GM23338 (cell line): ENCODE data around the gene PSMG2. TPM values are rescaled to one million over a fixed set of nuclear protein-coding genes. Genes with fewer than 3 reads are reported as not detected.

Experiments
- CREB1 ChIP-seq: fragments of 250-450 bp; sonication (Bioruptor Pico); IDR thresholded peaks from 2 replicates; pipeline ENCODE4 v1.5.0; 2020; ENCODE audit warnings: low read depth, mild to moderate bottlenecking, moderate library complexity
- EZH2 ChIP-seq: fragments of 200-600 bp; sonication (generic); IDR thresholded peaks from one replicate; pipeline ENCODE4 v1.8.0; 2017; ENCODE audit warnings: antibody characterized with exemption, mild to moderate bottlenecking, low read depth; ENCODE audit not compliant: unreplicated experiment
- EZH2phosphoT487 ChIP-seq: fragments of 200-600 bp; sonication (generic); IDR thresholded peaks from one replicate; pipeline ENCODE4 v1.8.1; 2018; ENCODE audit warnings: antibody characterized with exemption; ENCODE audit not compliant: unreplicated experiment
- JUNB ChIP-seq: IDR thresholded peaks from one replicate; pipeline ENCODE4 v1.6.1; 2016; ENCODE audit warnings: antibody characterized with exemption; ENCODE audit not compliant: unreplicated experiment
- ZNF114 ChIP-seq: fragments of 250-450 bp; sonication (Bioruptor Pico); IDR thresholded peaks from 2 replicates; pipeline ENCODE4 v1.5.0; 2020; ENCODE audit warnings: mild to moderate bottlenecking, moderate library complexity
- ZNF331 ChIP-seq: fragments of 250-450 bp; sonication (Bioruptor Pico); IDR thresholded peaks from 2 replicates; pipeline ENCODE4 v1.5.0; 2020; ENCODE audit warnings: low read depth, mild to moderate bottlenecking, moderate library complexity
- polyA plus RNA-seq: library from polyadenylated mRNA; unstranded; fragments of >200 nt; fragmentation: Nextera tagmentation; extraction: Ambion mirVana; gene quantifications from 2 replicates; pipeline ENCODE4 v1.2.1, GENCODE V29; 2016
- total RNA-seq: library from RNA; depleted of rRNA; stranded (reverse); fragments of >200 nt; shearing (Covaris generic); gene quantifications from 2 replicates; pipeline ENCODE4 v1.2.3, GENCODE V29; 2014
- TF ChIP-seq, protein P1 (sequence below): fragments of 250-450 bp; sonication (Bioruptor Pico); IDR thresholded peaks from 2 replicates; pipeline ENCODE4 v1.5.0; 2020; ENCODE audit warnings: mild to moderate bottlenecking, moderate library complexity
- TF ChIP-seq, protein P2 (sequence below), 2 experiments: fragments of 200-600 bp in 1 of 2; sonication (generic) in 1 of 2; conservative IDR thresholded peaks; 2 replicates each; pipeline versions ENCODE4 v1.5.1 to v1.6.1; 2016 to 2017; ENCODE audit warnings: antibody characterized with exemption in 2 of 2, low read depth in 2 of 2, mild to moderate bottlenecking in 2 of 2, moderate library complexity in 1 of 2
- TF ChIP-seq, protein P3 (sequence below): IDR thresholded peaks from 2 replicates; pipeline ENCODE4 v1.6.1; 2016; ENCODE audit warnings: antibody characterized with exemption

The PSMG2 gene
- total and polyA plus RNA-seq, 2 experiments from 2014 or later, result 87.8 to 151 TPM

DNA sequence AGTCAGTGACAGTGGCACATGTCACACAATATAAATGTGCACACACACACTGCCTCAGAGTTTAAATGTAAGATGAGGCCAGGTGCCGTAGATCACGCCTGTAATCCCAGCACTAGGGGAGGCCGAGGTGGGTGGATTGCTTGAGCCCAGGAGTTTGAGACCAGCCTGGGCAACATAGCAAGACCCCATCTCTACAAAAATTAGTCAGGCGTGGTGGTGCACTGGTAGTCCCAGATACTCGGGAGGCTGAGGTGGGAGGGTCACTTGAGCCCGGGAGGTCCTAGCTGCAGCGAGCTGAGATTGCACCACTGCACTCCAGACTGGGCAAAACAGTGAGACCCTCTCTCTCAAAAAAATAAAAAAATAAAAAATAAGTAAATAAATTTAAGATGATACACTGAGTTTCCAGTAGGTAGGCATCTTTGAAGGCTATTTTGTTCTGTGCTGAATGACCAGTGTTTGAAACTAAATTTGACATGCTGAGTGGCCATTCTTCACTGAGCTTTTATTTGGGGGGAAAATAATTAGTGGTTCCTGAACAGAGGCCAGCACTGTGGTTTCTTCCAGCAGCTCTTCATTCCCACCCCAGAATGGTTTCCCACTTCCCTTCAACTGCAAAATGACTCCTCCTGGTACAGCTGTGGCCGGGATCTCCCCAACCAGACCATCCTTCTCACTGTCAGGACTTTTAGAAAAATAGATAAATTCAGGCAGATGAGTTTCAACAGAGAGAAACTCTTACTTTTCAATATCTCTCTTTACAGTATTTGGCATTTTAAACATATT is 44.9 kb downstream of the PSMG2 start (continued):
- TF ChIP-seq, protein P1, sequence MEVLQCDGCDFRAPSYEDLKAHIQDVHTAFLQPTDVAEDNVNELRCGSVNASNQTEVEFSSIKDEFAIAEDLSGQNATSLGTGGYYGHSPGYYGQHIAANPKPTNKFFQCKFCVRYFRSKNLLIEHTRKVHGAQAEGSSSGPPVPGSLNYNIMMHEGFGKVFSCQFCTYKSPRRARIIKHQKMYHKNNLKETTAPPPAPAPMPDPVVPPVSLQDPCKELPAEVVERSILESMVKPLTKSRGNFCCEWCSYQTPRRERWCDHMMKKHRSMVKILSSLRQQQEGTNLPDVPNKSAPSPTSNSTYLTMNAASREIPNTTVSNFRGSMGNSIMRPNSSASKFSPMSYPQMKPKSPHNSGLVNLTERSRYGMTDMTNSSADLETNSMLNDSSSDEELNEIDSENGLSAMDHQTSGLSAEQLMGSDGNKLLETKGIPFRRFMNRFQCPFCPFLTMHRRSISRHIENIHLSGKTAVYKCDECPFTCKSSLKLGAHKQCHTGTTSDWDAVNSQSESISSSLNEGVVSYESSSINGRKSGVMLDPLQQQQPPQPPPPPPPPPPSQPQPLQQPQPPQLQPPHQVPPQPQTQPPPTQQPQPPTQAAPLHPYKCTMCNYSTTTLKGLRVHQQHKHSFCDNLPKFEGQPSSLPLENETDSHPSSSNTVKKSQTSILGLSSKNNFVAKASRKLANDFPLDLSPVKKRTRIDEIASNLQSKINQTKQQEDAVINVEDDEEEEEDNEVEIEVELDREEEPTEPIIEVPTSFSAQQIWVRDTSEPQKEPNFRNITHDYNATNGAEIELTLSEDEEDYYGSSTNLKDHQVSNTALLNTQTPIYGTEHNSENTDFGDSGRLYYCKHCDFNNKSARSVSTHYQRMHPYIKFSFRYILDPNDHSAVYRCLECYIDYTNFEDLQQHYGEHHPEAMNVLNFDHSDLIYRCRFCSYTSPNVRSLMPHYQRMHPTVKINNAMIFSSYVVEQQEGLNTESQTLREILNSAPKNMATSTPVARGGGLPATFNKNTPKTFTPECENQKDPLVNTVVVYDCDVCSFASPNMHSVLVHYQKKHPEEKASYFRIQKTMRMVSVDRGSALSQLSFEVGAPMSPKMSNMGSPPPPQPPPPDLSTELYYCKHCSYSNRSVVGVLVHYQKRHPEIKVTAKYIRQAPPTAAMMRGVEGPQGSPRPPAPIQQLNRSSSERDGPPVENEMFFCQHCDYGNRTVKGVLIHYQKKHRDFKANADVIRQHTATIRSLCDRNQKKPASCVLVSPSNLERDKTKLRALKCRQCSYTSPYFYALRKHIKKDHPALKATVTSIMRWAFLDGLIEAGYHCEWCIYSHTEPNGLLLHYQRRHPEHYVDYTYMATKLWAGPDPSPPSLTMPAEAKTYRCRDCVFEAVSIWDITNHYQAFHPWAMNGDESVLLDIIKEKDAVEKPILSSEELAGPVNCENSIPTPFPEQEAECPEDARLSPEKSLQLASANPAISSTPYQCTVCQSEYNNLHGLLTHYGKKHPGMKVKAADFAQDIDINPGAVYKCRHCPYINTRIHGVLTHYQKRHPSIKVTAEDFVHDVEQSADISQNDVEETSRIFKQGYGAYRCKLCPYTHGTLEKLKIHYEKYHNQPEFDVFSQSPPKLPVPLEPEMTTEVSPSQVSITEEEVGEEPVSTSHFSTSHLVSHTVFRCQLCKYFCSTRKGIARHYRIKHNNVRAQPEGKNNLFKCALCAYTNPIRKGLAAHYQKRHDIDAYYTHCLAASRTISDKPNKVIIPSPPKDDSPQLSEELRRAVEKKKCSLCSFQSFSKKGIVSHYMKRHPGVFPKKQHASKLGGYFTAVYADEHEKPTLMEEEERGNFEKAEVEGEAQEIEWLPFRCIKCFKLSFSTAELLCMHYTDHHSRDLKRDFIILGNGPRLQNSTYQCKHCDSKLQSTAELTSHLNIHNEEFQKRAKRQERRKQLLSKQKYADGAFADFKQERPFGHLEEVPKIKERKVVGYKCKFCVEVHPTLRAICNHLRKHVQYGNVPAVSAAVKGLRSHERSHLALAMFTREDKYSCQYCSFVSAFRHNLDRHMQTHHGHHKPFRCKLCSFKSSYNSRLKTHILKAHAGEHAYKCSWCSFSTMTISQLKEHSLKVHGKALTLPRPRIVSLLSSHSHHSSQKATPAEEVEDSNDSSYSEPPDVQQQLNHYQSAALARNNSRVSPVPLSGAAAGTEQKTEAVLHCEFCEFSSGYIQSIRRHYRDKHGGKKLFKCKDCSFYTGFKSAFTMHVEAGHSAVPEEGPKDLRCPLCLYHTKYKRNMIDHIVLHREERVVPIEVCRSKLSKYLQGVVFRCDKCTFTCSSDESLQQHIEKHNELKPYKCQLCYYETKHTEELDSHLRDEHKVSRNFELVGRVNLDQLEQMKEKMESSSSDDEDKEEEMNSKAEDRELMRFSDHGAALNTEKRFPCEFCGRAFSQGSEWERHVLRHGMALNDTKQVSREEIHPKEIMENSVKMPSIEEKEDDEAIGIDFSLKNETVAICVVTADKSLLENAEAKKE, result no peak
- TF ChIP-seq CREB1 (CRISPR knock-in tag) (no peak), JUNB (no peak), ZNF114 (CRISPR knock-in tag) (no peak), EZH2 (no peak), EZH2phosphoT487 (no peak), ZNF331 (CRISPR knock-in tag) (no peak)
- TF ChIP-seq, protein P2, sequence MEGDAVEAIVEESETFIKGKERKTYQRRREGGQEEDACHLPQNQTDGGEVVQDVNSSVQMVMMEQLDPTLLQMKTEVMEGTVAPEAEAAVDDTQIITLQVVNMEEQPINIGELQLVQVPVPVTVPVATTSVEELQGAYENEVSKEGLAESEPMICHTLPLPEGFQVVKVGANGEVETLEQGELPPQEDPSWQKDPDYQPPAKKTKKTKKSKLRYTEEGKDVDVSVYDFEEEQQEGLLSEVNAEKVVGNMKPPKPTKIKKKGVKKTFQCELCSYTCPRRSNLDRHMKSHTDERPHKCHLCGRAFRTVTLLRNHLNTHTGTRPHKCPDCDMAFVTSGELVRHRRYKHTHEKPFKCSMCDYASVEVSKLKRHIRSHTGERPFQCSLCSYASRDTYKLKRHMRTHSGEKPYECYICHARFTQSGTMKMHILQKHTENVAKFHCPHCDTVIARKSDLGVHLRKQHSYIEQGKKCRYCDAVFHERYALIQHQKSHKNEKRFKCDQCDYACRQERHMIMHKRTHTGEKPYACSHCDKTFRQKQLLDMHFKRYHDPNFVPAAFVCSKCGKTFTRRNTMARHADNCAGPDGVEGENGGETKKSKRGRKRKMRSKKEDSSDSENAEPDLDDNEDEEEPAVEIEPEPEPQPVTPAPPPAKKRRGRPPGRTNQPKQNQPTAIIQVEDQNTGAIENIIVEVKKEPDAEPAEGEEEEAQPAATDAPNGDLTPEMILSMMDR (conservative IDR thresholded peaks at IDR 0.05; ENCODE audit: low read depth in 2 of 2), result no peak
- TF ChIP-seq, protein P3, sequence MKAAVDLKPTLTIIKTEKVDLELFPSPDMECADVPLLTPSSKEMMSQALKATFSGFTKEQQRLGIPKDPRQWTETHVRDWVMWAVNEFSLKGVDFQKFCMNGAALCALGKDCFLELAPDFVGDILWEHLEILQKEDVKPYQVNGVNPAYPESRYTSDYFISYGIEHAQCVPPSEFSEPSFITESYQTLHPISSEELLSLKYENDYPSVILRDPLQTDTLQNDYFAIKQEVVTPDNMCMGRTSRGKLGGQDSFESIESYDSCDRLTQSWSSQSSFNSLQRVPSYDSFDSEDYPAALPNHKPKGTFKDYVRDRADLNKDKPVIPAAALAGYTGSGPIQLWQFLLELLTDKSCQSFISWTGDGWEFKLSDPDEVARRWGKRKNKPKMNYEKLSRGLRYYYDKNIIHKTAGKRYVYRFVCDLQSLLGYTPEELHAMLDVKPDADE, result no peak
